Adrenal gland (tissue), 5 donors: ENCODE data around the gene PDIK1L.

ENCODE experiments used
- CTCF ChIP-seq, 6 experiments: fragments of 450-650 bp in 4 of 6; fragments of 200-600 bp in 2 of 6; sonication (generic) in 1 of 6; IDR thresholded peaks; 1 replicate in 5 of 6; 2 replicates in 1 of 6; pipeline versions ENCODE4 v1.5.1 to v1.8.0; 2016 to 2021; ENCODE audit warnings: antibody characterized with exemption in 6 of 6, mild to moderate bottlenecking in 2 of 6, moderate library complexity in 1 of 6
- POLR2A ChIP-seq, 2 donors: fragments of 450-650 bp; IDR thresholded peaks; one replicate each; pipeline ENCODE4 v1.6.1; 2017; ENCODE audit warnings: antibody characterized with exemption in 2 of 2, mild to moderate bottlenecking in 2 of 2, moderate library complexity in 1 of 2
- donor health status: DM: no; HTN: no; CAD: no.

- TF ChIP-seq CTCF (IDR thresholded peaks at IDR 0.05) (no peak), POLR2A (IDR thresholded peaks at IDR 0.05) (no peak)
These were observed 2.1 kb upstream of the PDIK1L start for GRCh38 chr1:26109229-26110164.
